Measurements from ENCODE around the gene PCDH15. TPM values are rescaled to one million over a fixed set of nuclear protein-coding genes. Genes with fewer than 3 reads are reported as not detected.
A peak's percentile ranks its signal among the peaks of the same experiment; 100 is the strongest.

Gene PCDH15
- total and polyA plus RNA-seq, 2 of the 8 experiments (the other 6 are each of a cell fraction or from before 2014, with no cell fraction given) = 0.11 TPM; not detected in 1

DNA sequence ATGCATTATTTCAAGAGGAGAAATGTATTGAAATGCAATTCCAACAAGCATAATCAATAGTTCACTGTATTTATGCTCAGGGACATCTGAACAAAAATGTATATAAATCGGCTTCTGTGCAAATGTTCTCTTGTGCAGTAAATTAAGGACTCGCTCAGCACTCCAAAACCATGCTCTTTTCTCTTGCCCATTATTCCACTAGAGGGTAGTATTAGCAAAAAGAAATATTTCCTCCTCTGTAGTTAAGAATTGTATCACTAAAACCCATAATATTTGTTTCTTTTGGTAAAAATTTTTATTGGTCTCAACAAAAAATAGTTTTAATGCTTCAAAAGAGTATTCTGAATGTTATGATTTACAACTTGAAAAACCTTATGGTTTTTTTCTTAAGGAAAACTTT is 803.1 kb downstream of the PCDH15 start (continued):
- TF ChIP-seq, protein P1, sequence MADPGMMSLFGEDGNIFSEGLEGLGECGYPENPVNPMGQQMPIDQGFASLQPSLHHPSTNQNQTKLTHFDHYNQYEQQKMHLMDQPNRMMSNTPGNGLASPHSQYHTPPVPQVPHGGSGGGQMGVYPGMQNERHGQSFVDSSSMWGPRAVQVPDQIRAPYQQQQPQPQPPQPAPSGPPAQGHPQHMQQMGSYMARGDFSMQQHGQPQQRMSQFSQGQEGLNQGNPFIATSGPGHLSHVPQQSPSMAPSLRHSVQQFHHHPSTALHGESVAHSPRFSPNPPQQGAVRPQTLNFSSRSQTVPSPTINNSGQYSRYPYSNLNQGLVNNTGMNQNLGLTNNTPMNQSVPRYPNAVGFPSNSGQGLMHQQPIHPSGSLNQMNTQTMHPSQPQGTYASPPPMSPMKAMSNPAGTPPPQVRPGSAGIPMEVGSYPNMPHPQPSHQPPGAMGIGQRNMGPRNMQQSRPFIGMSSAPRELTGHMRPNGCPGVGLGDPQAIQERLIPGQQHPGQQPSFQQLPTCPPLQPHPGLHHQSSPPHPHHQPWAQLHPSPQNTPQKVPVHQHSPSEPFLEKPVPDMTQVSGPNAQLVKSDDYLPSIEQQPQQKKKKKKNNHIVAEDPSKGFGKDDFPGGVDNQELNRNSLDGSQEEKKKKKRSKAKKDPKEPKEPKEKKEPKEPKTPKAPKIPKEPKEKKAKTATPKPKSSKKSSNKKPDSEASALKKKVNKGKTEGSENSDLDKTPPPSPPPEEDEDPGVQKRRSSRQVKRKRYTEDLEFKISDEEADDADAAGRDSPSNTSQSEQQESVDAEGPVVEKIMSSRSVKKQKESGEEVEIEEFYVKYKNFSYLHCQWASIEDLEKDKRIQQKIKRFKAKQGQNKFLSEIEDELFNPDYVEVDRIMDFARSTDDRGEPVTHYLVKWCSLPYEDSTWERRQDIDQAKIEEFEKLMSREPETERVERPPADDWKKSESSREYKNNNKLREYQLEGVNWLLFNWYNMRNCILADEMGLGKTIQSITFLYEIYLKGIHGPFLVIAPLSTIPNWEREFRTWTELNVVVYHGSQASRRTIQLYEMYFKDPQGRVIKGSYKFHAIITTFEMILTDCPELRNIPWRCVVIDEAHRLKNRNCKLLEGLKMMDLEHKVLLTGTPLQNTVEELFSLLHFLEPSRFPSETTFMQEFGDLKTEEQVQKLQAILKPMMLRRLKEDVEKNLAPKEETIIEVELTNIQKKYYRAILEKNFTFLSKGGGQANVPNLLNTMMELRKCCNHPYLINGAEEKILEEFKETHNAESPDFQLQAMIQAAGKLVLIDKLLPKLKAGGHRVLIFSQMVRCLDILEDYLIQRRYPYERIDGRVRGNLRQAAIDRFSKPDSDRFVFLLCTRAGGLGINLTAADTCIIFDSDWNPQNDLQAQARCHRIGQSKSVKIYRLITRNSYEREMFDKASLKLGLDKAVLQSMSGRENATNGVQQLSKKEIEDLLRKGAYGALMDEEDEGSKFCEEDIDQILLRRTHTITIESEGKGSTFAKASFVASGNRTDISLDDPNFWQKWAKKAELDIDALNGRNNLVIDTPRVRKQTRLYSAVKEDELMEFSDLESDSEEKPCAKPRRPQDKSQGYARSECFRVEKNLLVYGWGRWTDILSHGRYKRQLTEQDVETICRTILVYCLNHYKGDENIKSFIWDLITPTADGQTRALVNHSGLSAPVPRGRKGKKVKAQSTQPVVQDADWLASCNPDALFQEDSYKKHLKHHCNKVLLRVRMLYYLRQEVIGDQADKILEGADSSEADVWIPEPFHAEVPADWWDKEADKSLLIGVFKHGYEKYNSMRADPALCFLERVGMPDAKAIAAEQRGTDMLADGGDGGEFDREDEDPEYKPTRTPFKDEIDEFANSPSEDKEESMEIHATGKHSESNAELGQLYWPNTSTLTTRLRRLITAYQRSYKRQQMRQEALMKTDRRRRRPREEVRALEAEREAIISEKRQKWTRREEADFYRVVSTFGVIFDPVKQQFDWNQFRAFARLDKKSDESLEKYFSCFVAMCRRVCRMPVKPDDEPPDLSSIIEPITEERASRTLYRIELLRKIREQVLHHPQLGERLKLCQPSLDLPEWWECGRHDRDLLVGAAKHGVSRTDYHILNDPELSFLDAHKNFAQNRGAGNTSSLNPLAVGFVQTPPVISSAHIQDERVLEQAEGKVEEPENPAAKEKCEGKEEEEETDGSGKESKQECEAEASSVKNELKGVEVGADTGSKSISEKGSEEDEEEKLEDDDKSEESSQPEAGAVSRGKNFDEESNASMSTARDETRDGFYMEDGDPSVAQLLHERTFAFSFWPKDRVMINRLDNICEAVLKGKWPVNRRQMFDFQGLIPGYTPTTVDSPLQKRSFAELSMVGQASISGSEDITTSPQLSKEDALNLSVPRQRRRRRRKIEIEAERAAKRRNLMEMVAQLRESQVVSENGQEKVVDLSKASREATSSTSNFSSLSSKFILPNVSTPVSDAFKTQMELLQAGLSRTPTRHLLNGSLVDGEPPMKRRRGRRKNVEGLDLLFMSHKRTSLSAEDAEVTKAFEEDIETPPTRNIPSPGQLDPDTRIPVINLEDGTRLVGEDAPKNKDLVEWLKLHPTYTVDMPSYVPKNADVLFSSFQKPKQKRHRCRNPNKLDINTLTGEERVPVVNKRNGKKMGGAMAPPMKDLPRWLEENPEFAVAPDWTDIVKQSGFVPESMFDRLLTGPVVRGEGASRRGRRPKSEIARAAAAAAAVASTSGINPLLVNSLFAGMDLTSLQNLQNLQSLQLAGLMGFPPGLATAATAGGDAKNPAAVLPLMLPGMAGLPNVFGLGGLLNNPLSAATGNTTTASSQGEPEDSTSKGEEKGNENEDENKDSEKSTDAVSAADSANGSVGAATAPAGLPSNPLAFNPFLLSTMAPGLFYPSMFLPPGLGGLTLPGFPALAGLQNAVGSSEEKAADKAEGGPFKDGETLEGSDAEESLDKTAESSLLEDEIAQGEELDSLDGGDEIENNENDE (IDR thresholded peaks at IDR 0.05; ENCODE audit: insufficient replicate concordance, low read length) = no peak
- TF ChIP-seq BACH1 (IDR thresholded peaks at IDR 0.05; ENCODE audit: low read length) = no peak
- no peak for TF ChIP-seq SIN3A (conservative IDR thresholded peaks at IDR 0.05 in 1 of 2, IDR thresholded peaks at IDR 0.05 in 1 of 2; ENCODE audit: low read depth in 1 of 2, low read length in 2 of 2)
- TF ChIP-seq, protein P2, sequence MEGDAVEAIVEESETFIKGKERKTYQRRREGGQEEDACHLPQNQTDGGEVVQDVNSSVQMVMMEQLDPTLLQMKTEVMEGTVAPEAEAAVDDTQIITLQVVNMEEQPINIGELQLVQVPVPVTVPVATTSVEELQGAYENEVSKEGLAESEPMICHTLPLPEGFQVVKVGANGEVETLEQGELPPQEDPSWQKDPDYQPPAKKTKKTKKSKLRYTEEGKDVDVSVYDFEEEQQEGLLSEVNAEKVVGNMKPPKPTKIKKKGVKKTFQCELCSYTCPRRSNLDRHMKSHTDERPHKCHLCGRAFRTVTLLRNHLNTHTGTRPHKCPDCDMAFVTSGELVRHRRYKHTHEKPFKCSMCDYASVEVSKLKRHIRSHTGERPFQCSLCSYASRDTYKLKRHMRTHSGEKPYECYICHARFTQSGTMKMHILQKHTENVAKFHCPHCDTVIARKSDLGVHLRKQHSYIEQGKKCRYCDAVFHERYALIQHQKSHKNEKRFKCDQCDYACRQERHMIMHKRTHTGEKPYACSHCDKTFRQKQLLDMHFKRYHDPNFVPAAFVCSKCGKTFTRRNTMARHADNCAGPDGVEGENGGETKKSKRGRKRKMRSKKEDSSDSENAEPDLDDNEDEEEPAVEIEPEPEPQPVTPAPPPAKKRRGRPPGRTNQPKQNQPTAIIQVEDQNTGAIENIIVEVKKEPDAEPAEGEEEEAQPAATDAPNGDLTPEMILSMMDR (IDR thresholded peaks at IDR 0.05; ENCODE audit: control extremely low read depth in 1 of 3, insufficient read depth in 1 of 3, low read depth in 1 of 3, low read length in 3 of 3) = peak in 1 of 3 experiments; percentile 21; a peak in 2 of 4 replicates
- no peak for TF ChIP-seq POLR2AphosphoS5 (IDR thresholded peaks at IDR 0.05; ENCODE audit: low read depth, low read length)
